ENCODE measurements around the gene ZNF469. TPM values are rescaled to one million over a fixed set of nuclear protein-coding genes. Genes with fewer than 3 reads are reported as not detected.
A peak's percentile ranks its signal among the peaks of the same experiment; 100 is the strongest.

The ZNF469 gene
- total and polyA plus RNA-seq, 9 of the 15 experiments (the other 6 are each of a cell fraction or from before 2014, with no cell fraction given): 0.01 to 0.04 TPM; not detected in 7

DNA sequence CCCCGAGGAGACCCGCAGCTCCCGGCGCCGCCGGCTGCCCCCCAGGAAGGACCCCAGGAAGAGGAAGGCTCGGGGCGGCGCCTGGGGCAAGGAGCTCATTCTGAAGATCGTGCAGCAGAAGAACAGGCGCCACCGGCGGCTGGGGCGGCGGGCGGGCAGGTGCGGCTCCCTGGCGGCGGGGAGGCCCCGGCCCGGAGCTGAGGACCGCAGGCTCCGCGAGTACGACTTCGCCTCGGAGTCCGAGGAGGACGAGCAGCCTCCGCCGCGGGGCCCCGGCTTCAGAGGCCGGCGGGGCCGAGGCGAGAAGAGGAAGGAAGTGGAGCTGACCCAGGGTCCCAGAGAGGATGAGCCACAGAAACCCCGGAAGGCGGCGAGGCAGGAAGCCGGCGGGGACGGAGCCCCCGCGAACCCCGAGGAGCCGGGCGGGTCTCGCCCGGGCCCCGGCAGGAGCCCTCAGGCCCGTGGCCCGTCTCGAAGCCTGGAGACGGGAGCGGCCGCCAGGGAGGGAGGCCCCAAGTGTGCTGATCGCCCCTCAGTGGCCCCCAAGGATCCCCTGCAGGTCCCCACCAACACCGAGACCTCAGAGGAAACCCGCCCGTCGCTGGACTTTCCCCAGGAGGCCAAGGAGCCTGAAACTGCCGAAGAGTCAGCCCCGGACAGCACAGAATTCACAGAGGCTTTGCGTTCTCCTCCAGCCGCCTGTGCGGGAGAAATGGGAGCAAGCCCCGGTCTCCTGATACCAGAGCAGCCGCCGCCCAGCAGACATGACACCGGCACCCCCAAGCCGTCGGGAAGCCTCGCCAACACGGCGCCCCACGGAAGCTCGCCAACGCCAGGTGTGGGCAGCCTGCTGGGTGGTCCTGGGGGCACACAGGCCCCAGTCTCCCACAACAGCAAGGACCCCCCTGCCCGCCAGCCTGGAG is 48.0 kb downstream of the ZNF469 start (continued):
- no peak for TF ChIP-seq ZNF217 (CRISPR knock-in tag; IDR thresholded peaks at IDR 0.05)
- peak; percentile 31; the same call in 1 of the 2 replicates for TF ChIP-seq ELF1 (tag; IDR thresholded peaks at IDR 0.05)
- TF ChIP-seq BDP1 (IDR thresholded peaks at IDR 0.05; ENCODE audit: insufficient read depth, insufficient read length): no peak
- TF ChIP-seq RFX5 (IDR thresholded peaks at IDR 0.05; ENCODE audit: low read depth, low read length): no peak

DNA sequence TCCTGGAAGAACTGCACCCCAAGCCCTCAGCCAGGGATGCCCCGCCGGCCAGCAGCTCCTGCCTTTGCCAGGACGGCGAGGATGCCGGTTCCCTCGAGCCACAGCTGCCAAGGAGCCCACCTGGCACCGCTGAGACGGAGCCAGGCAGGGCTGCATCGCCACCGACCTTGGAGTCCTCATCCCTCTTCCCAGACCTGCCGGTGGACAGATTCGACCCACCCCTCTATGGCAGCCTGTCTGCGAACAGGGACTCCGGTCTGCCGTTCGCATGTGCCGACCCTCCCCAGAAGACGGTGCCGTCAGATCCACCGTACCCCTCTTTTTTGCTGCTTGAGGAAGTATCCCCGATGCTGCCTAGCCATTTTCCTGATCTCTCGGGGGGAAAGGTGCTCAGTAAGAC is 48.9 kb downstream of the ZNF469 start:
- no peak overlapping the region for H3K9ac ChIP-seq (ENCODE audit: insufficient read depth in 1 of 2, low read depth in 2 of 2, low read length in 2 of 2)
- WGBS (ENCODE audit: insufficient coverage, low coverage, missing lambda C conversion rate): 37% methylated on average over 20 of the region's 22 CpGs
- ChIA-PET POLR2A (interaction anchor here (0.6 kb wide), 2 partner anchors 66 to 139 kb away, joined by 3 read pairs; partner anchors contain the start of gene ZC3H18), CTCF (ENCODE audit: low intra/inter-chr PET ratio) (no interaction called here)
- peaks cover 43 to 76% of the 10 kb centered on the region in 2 experiments for H3K27me3 ChIP-seq (ENCODE audit: control insufficient read depth in 2 of 2, insufficient read depth in 2 of 2, low read length in 2 of 2)
- no peaks in the 10 kb centered on the region for H3K9me3 ChIP-seq (replicated peaks; ENCODE audit: control insufficient read depth, insufficient read depth, low read depth, low read length)
- peaks cover 11% of the 10 kb centered on the region for H4K20me1 ChIP-seq (replicated peaks; ENCODE audit: control insufficient read depth, insufficient read depth, low read length)
- in situ Hi-C loops (cut with MboI) (no loop called here), intact Hi-C loops (cut with micrococcal nuclease) (no loop called here)
- no peaks in the 10 kb centered on the region for H3K9me1 ChIP-seq (ENCODE audit: control insufficient read depth, insufficient read depth, low read length)
- H3K4me2 ChIP-seq (ENCODE audit: insufficient read depth, low read length): no peak overlapping the region
- FAIRE-seq (no peak), DNase-seq (ENCODE audit: extremely low read depth in 1 of 4, low spot score in 3 of 4) (no peak), ATAC-seq (no peak)
- H3K4me3 ChIP-seq: no peak overlapping the region
- H3K27ac ChIP-seq (ENCODE audit: extremely low read depth, low read depth, low read length): no peak overlapping the region
- H3K79me2 ChIP-seq (ENCODE audit: control insufficient read depth, insufficient read depth, low read length): no peaks in the 10 kb centered on the region
- H2AFZ ChIP-seq (ENCODE audit: low read depth, low read length): no peak overlapping the region
- TF ChIP-seq, protein P1, sequence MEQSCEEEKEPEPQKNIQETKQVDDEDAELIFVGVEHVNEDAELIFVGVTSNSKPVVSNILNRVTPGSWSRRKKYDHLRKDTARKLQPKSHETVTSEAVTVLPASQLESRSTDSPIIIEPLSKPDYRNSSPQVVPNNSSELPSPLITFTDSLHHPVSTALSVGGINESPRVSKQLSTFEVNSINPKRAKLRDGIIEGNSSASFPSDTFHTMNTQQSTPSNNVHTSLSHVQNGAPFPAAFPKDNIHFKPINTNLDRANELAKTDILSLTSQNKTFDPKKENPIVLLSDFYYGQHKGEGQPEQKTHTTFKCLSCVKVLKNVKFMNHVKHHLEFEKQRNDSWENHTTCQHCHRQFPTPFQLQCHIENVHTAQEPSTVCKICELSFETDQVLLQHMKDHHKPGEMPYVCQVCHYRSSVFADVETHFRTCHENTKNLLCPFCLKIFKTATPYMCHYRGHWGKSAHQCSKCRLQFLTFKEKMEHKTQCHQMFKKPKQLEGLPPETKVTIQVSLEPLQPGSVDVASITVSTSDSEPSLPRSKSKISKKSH (CRISPR knock-in tag; IDR thresholded peaks at IDR 0.05): no peak
- TF ChIP-seq RFX7 (CRISPR knock-in tag; IDR thresholded peaks at IDR 0.05) (no peak), ZNF140 (CRISPR knock-in tag; IDR thresholded peaks at IDR 0.05) (no peak), GABPA (tag; conservative IDR thresholded peaks at IDR 0.05; ENCODE audit: low read depth) (no peak), BCOR (IDR thresholded peaks at IDR 0.05) (no peak), ELF4 (CRISPR knock-in tag; IDR thresholded peaks at IDR 0.05) (no peak), ZNF253 (CRISPR knock-in tag; conservative IDR thresholded peaks at IDR 0.05) (no peak), KLF16 (IDR thresholded peaks at IDR 0.05) (no peak), MED1 (CRISPR knock-in tag; IDR thresholded peaks at IDR 0.05; ENCODE audit: borderline replicate concordance) (no peak), FOXM1 (IDR thresholded peaks at IDR 0.05; ENCODE audit: low read depth) (no peak), FOXM1 (CRISPR knock-in tag; IDR thresholded peaks at IDR 0.05; ENCODE audit: low read depth) (no peak), SP2 (IDR thresholded peaks at IDR 0.05; ENCODE audit: extremely low read depth, low read depth, low read length, poor library complexity, severe bottlenecking) (no peak), TRIM24 (IDR thresholded peaks at IDR 0.05) (no peak), ZSCAN29 (IDR thresholded peaks at IDR 0.05) (no peak)
- TF ChIP-seq, protein P2, sequence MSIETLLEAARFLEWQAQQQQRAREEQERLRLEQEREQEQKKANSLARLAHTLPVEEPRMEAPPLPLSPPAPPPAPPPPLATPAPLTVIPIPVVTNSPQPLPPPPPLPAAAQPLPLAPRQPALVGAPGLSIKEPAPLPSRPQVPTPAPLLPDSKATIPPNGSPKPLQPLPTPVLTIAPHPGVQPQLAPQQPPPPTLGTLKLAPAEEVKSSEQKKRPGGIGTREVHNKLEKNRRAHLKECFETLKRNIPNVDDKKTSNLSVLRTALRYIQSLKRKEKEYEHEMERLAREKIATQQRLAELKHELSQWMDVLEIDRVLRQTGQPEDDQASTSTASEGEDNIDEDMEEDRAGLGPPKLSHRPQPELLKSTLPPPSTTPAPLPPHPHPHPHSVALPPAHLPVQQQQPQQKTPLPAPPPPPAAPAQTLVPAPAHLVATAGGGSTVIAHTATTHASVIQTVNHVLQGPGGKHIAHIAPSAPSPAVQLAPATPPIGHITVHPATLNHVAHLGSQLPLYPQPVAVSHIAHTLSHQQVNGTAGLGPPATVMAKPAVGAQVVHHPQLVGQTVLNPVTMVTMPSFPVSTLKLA (conservative IDR thresholded peaks at IDR 0.05): no peak
- H3K36me3 ChIP-seq (ENCODE audit: control insufficient read depth, insufficient read depth, low read length): no peaks in the 10 kb centered on the region
- no TSS peak for BruUV-seq (replicated peaks)
- H3K4me1 ChIP-seq (replicated peaks in 1 of 2; ENCODE audit: control insufficient read depth in 2 of 2, insufficient read depth in 2 of 2, low read length in 2 of 2): peaks cover 0 to 78% of the 10 kb centered on the region in 2 experiments; a peak in 2 of 5 replicates

Measured in K562 (cell line).